Stimulated activated CD8-positive, alpha-beta memory T cell treated with anti-CD3 and anti-CD28 coated beads, Interleukin-12 subunit alpha, Interleukin-12 subunit beta, amount 100 ng/mL, for 24 hours (primary cell): ENCODE measurements around the gene SLC35F3.
"Not testable (repeated sequence)": the region's sequence is repeated elsewhere in the genome, so short reads cannot be mapped to it uniquely, and the experiment has no call there.

Source experiments
- DNase-seq: peaks from one replicate; pipeline ENCODE4 v3.0.0-alpha.2; 2020; ENCODE audit errors: extremely low read depth

Gene SLC35F3

GRCh38 chr1:234289538-234290305 is 385.2 kb downstream of the SLC35F3 start:
- DNase-seq, result no peak

GRCh38 chr1:234292011-234292410 is 387.5 kb downstream of the SLC35F3 start:
- DNase-seq, result no peak

GRCh38 chr1:234292548-234292947 is 388.1 kb downstream of the SLC35F3 start:
- DNase-seq, result no peak

- no peak for DNase-seq
These were observed 389.8 kb downstream of the SLC35F3 start for GRCh38 chr1:234294109-234294817.

GRCh38 chr1:234295068-234295467 is 390.6 kb downstream of the SLC35F3 start:
- DNase-seq, result no peak

- no peak for DNase-seq
These were observed 391.1 kb downstream of the SLC35F3 start for GRCh38 chr1:234295626-234296025.

GRCh38 chr1:234296496-234296895 is 392.0 kb downstream of the SLC35F3 start:
- DNase-seq, result no peak

- no peak for DNase-seq
These were observed 393.2 kb downstream of the SLC35F3 start for GRCh38 chr1:234297668-234298067.

- DNase-seq, result no peak
These were observed 395.6 kb downstream of the SLC35F3 start for GRCh38 chr1:234300096-234300495.

- DNase-seq, result not testable (repeated sequence)
These were observed 397.2 kb downstream of the SLC35F3 start for GRCh38 chr1:234301663-234302062.

- no peak for DNase-seq
These were observed 398.0 kb downstream of the SLC35F3 start for GRCh38 chr1:234302354-234302962.

GRCh38 chr1:234303231-234303630 is 398.8 kb downstream of the SLC35F3 start:
- DNase-seq, result no peak

- no peak for DNase-seq
These were observed 403.2 kb downstream of the SLC35F3 start for GRCh38 chr1:234307726-234308125.

- no peak for DNase-seq
These were observed 404.7 kb downstream of the SLC35F3 start for GRCh38 chr1:234309243-234309597.

GRCh38 chr1:234309598-234310459 is 405.4 kb downstream of the SLC35F3 start:
- no peak for DNase-seq

GRCh38 chr1:234310460-234310817 is 406.0 kb downstream of the SLC35F3 start:
- no peak for DNase-seq

GRCh38 chr1:234311414-234311813 is 406.9 kb downstream of the SLC35F3 start:
- DNase-seq, result no peak

- DNase-seq, result no peak
These were observed 408.7 kb downstream of the SLC35F3 start for GRCh38 chr1:234313171-234313570.

GRCh38 chr1:234315091-234315541 is 410.6 kb downstream of the SLC35F3 start:
- DNase-seq, result no peak

- no peak for DNase-seq
These were observed 411.1 kb downstream of the SLC35F3 start for GRCh38 chr1:234315588-234315987.

GRCh38 chr1:234316486-234316885 is 412.0 kb downstream of the SLC35F3 start:
- DNase-seq, result no peak

GRCh38 chr1:234316937-234317336 is 412.5 kb downstream of the SLC35F3 start:
- no peak for DNase-seq
